ENCODE data around the gene MARVELD1. TPM values are rescaled to one million over a fixed set of nuclear protein-coding genes. Genes with fewer than 3 reads are reported as not detected.
A peak's percentile ranks its signal among the peaks of the same experiment; 100 is the strongest.

Gene MARVELD1
- total RNA-seq, 1 donor from 2014 or later = 37.2 TPM

GRCh38 chr10:97708167-97708566 is 5.4 kb upstream of the MARVELD1 start:
- Histone ChIP-seq H3K4me3 (ENCODE audit: low read depth, low read length) (no peak overlapping the region), H3K36me3 (ENCODE audit: control insufficient read depth, insufficient read depth, low read length) (no peaks in the 10 kb centered on the region), H3K27me3 (ENCODE audit: control insufficient read depth, insufficient read depth, low read length) (no peaks in the 10 kb centered on the region)
- TF ChIP-seq CTCF (IDR thresholded peaks at IDR 0.05; ENCODE audit: insufficient read depth, low read length, poor library complexity, severe bottlenecking) = no peak
- no peak for DNase-seq (ENCODE audit: low read depth)

GRCh38 chr10:97708976-97709946 is 4.3 kb upstream of the MARVELD1 start:
- peak; percentile 76 for TF ChIP-seq CTCF (IDR thresholded peaks at IDR 0.05; ENCODE audit: insufficient read depth, low read length, poor library complexity, severe bottlenecking)
- no peaks in the 10 kb centered on the region for H3K27me3 ChIP-seq (ENCODE audit: control insufficient read depth, insufficient read depth, low read length)
- H3K36me3 ChIP-seq (ENCODE audit: control insufficient read depth, insufficient read depth, low read length) = no peaks in the 10 kb centered on the region
- no peak for DNase-seq (ENCODE audit: low read depth)
- H3K4me3 ChIP-seq (ENCODE audit: low read depth, low read length) = no peak overlapping the region

- no peak overlapping the region for H3K4me3 ChIP-seq (ENCODE audit: low read depth, low read length)
- no peaks in the 10 kb centered on the region for H3K27me3 ChIP-seq (ENCODE audit: control insufficient read depth, insufficient read depth, low read length)
- TF ChIP-seq CTCF (IDR thresholded peaks at IDR 0.05; ENCODE audit: insufficient read depth, low read length, poor library complexity, severe bottlenecking) = no peak
- DNase-seq (ENCODE audit: low read depth) = no peak
- no peaks in the 10 kb centered on the region for H3K36me3 ChIP-seq (ENCODE audit: control insufficient read depth, insufficient read depth, low read length)
These were observed 1.6 kb upstream of the MARVELD1 start for GRCh38 chr10:97711640-97712572.

GRCh38 chr10:97713826-97714400 is 383 bp downstream of the MARVELD1 start:
- Histone ChIP-seq H3K36me3 (ENCODE audit: control insufficient read depth, insufficient read depth, low read length) (peaks cover 4% of the 10 kb centered on the region), H3K4me3 (ENCODE audit: low read depth, low read length) (peak overlapping the region; percentile 75), H3K27me3 (ENCODE audit: control insufficient read depth, insufficient read depth, low read length) (no peaks in the 10 kb centered on the region)
- DNase-seq (ENCODE audit: low read depth) = no peak
- TF ChIP-seq CTCF (IDR thresholded peaks at IDR 0.05; ENCODE audit: insufficient read depth, low read length, poor library complexity, severe bottlenecking) = peak; percentile 26

GRCh38 chr10:97714401-97715258 is 1.1 kb downstream of the MARVELD1 start:
- H3K36me3 ChIP-seq (ENCODE audit: control insufficient read depth, insufficient read depth, low read length) = peaks cover 4% of the 10 kb centered on the region
- DNase-seq (ENCODE audit: low read depth) = no peak
- TF ChIP-seq CTCF (IDR thresholded peaks at IDR 0.05; ENCODE audit: insufficient read depth, low read length, poor library complexity, severe bottlenecking) = no peak

More at GRCh38 chr10:97714401-97715258, 1.1 kb downstream of the MARVELD1 start:
- Histone ChIP-seq H3K4me3 (ENCODE audit: low read depth, low read length) (peak overlapping the region; percentile 75), H3K27me3 (ENCODE audit: control insufficient read depth, insufficient read depth, low read length) (no peaks in the 10 kb centered on the region)
